HL-60 (cell line): Measurements from ENCODE around the gene NEBL.

ENCODE experiments used
- POLR2AphosphoS5 ChIP-seq: IDR thresholded peaks from 2 replicates; pipeline ENCODE4 v1.6.1; 2012; ENCODE audit warnings: low read depth
- SPI1 ChIP-seq: IDR thresholded peaks from 2 replicates; pipeline ENCODE4 v1.6.1; 2012; ENCODE audit warnings: low read depth, mild to moderate bottlenecking, borderline replicate concordance
- TF ChIP-seq, protein P1 (sequence below): IDR thresholded peaks from one replicate; pipeline ENCODE4 v1.5.1; 2011; ENCODE audit warnings: low read length, control low read depth, inconsistent platforms; ENCODE audit not compliant: insufficient read depth
- TF ChIP-seq, protein P2 (sequence below): IDR thresholded peaks from 2 replicates; pipeline ENCODE4 v1.6.1; 2012; ENCODE audit warnings: low read depth; ENCODE audit not compliant: insufficient replicate concordance

DNA sequence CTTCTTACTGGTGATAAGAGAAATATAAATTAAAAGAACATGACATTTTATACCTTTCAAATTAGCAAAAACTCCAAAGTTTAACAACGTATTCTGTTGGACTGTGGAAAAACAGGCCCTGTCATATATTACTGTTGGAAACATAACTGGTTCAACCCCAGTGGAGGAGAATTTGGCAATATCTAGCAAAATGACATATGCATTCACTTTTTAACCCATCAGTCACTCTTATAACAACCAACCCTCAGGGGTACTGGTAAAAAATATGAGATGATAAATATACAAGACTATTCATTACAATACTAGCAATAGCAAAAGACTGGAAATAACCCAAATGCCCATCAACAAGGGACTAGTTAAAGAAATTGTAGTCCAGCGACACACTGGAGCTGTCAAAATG lies 22.9 kb upstream of the NEBL start:
- TF ChIP-seq, protein P1, sequence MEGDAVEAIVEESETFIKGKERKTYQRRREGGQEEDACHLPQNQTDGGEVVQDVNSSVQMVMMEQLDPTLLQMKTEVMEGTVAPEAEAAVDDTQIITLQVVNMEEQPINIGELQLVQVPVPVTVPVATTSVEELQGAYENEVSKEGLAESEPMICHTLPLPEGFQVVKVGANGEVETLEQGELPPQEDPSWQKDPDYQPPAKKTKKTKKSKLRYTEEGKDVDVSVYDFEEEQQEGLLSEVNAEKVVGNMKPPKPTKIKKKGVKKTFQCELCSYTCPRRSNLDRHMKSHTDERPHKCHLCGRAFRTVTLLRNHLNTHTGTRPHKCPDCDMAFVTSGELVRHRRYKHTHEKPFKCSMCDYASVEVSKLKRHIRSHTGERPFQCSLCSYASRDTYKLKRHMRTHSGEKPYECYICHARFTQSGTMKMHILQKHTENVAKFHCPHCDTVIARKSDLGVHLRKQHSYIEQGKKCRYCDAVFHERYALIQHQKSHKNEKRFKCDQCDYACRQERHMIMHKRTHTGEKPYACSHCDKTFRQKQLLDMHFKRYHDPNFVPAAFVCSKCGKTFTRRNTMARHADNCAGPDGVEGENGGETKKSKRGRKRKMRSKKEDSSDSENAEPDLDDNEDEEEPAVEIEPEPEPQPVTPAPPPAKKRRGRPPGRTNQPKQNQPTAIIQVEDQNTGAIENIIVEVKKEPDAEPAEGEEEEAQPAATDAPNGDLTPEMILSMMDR = no peak
- TF ChIP-seq POLR2AphosphoS5 (no peak), SPI1 (no peak)
- TF ChIP-seq, protein P2, sequence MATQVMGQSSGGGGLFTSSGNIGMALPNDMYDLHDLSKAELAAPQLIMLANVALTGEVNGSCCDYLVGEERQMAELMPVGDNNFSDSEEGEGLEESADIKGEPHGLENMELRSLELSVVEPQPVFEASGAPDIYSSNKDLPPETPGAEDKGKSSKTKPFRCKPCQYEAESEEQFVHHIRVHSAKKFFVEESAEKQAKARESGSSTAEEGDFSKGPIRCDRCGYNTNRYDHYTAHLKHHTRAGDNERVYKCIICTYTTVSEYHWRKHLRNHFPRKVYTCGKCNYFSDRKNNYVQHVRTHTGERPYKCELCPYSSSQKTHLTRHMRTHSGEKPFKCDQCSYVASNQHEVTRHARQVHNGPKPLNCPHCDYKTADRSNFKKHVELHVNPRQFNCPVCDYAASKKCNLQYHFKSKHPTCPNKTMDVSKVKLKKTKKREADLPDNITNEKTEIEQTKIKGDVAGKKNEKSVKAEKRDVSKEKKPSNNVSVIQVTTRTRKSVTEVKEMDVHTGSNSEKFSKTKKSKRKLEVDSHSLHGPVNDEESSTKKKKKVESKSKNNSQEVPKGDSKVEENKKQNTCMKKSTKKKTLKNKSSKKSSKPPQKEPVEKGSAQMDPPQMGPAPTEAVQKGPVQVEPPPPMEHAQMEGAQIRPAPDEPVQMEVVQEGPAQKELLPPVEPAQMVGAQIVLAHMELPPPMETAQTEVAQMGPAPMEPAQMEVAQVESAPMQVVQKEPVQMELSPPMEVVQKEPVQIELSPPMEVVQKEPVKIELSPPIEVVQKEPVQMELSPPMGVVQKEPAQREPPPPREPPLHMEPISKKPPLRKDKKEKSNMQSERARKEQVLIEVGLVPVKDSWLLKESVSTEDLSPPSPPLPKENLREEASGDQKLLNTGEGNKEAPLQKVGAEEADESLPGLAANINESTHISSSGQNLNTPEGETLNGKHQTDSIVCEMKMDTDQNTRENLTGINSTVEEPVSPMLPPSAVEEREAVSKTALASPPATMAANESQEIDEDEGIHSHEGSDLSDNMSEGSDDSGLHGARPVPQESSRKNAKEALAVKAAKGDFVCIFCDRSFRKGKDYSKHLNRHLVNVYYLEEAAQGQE = no peak
